OCI-M2 (cell line): ENCODE measurements around the gene CSH1.
"Not testable (repeated sequence)": the region's sequence is repeated elsewhere in the genome, so short reads cannot be mapped to it uniquely, and the experiment has no call there.

ENCODE experiments used
- DNase-seq: peaks from one replicate; lab custom pipeline; 2025; ENCODE audit not compliant: unreplicated experiment; lab: John Stamatoyannopoulos, UW

The CSH1 gene

GRCh38 chr17:63928966-63929695 is 32.8 kb upstream of the CSH1 start:
- DNase-seq: no peak

GRCh38 chr17:63928172-63928666 is 31.8 kb upstream of the CSH1 start:
- DNase-seq: no peak

GRCh38 chr17:63927464-63928171 is 31.2 kb upstream of the CSH1 start:
- no peak for DNase-seq

GRCh38 chr17:63926164-63926563 is 29.8 kb upstream of the CSH1 start:
- DNase-seq: no peak

- DNase-seq: no peak
Measured at GRCh38 chr17:63925615-63926014, 29.2 kb upstream of the CSH1 start.

GRCh38 chr17:63922402-63922801 is 26.0 kb upstream of the CSH1 start:
- not testable (repeated sequence) for DNase-seq

- DNase-seq: not testable (repeated sequence)
Measured at GRCh38 chr17:63920779-63921178, 24.4 kb upstream of the CSH1 start.

GRCh38 chr17:63920050-63920449 is 23.7 kb upstream of the CSH1 start:
- not testable (repeated sequence) for DNase-seq

- DNase-seq: no peak
Measured at GRCh38 chr17:63919311-63919723, 22.9 kb upstream of the CSH1 start.

- not testable (repeated sequence) for DNase-seq
Measured at GRCh38 chr17:63918789-63919305, 22.5 kb upstream of the CSH1 start, which contains the start of gene GH1. GH1 (minus strand) TSS chr17:63918839; CDS start chr17:63918776, 63 bp downstream.

GRCh38 chr17:63918305-63918704 is 21.9 kb upstream of the CSH1 start:
- DNase-seq: no peak

GRCh38 chr17:63917646-63918045 is 21.3 kb upstream of the CSH1 start:
- no peak for DNase-seq

GRCh38 chr17:63917206-63917605 is 20.8 kb upstream of the CSH1 start:
- DNase-seq: not testable (repeated sequence)

- DNase-seq: no peak
Measured at GRCh38 chr17:63916566-63917185, 20.3 kb upstream of the CSH1 start.

GRCh38 chr17:63915753-63916152 is 19.4 kb upstream of the CSH1 start:
- not testable (repeated sequence) for DNase-seq

- DNase-seq: no peak
Measured at GRCh38 chr17:63914471-63914870, 18.1 kb upstream of the CSH1 start.

GRCh38 chr17:63911657-63912100 is 15.3 kb upstream of the CSH1 start:
- DNase-seq: no peak

GRCh38 chr17:63911041-63911635 is 14.8 kb upstream of the CSH1 start, which contains the start of gene CSHL1:
CSHL1 (minus strand) TSS chr17:63911258; CDS start chr17:63911196, 62 bp downstream.
- no peak for DNase-seq

GRCh38 chr17:63910096-63910495 is 13.7 kb upstream of the CSH1 start:
- DNase-seq: no peak

GRCh38 chr17:63909586-63909985 is 13.2 kb upstream of the CSH1 start:
- not testable (repeated sequence) for DNase-seq
